Eye (tissue), 1 donor: ENCODE results near the gene UBR4.

ENCODE experiments used
- DNase-seq: peaks from one replicate; pipeline ENCODE4 v3.0.0-alpha.2; 2015

Gene UBR4

GRCh38 chr1:19133360-19133759 is 76.7 kb downstream of the UBR4 start:
- DNase-seq, result peak; percentile 1

GRCh38 chr1:19130468-19130867 is 79.6 kb downstream of the UBR4 start:
- no peak for DNase-seq

- DNase-seq, result no peak
Observed at GRCh38 chr1:19128968-19129514, 81.0 kb downstream of the UBR4 start.

GRCh38 chr1:19124273-19124672 is 85.8 kb downstream of the UBR4 start:
- DNase-seq, result no peak

DNA sequence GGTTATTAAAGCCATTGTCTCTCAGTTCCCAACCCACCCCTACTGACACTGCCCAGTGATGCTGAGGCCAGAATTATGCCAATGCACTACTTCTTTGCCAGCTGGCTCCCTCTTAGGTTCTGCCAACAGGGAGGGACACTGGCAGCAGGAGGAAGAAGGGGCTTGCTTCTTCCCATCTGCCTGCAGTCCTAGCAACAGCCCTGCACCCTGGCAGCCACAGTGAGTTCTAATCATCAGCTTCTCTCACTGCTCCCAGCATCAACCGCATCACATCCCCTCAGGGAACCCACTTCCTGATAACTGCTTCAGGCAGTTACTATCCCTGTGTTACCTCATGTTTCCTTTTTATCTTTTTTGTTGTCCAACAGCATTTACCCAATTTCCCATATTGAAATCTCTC is 86.2 kb downstream of the UBR4 start:
- no peak for DNase-seq

GRCh38 chr1:19122668-19123067 is 87.4 kb downstream of the UBR4 start:
- DNase-seq, result no peak

DNA sequence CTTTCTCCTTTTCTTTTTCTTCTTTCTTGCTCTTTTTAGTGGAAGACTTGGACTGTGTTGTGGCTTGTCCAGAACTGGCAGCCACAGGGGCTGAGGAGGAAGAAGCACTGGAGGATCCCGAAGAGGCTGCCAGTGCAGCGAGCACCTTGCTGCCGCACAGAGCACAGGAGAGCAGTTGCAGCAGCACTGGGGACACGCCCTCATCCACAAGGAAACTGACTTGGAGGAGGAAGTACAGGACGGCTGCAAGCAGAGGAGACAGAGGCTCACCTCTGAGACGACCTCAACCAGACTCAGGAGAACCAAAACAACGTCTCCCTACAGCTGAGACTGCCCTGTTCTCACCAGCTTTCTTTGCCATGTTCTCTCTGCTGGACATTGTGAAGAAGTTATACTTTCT is 88.9 kb downstream of the UBR4 start:
- no peak for DNase-seq

DNA sequence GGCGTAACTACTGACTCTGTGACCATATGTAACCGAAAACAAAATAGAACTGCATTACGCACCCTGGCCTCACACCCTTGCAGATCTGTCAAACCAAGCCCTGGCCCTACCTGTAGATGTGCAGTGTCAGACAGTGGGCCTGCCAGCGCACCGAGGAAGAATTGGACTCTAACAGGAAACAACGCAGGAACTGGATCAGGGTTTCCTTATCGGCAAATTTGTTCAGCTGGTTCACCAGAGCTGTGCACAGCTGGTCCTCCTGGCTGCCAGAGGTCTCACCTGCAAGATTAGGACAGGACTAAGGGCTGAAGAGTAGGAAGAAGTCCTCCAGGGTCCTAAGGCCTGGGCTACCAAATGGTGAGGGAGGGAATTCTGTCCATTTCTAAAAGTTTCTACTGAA is 90.0 kb downstream of the UBR4 start:
- no peak for DNase-seq

- DNase-seq, result no peak
Observed at GRCh38 chr1:19115082-19115808, 94.8 kb downstream of the UBR4 start.

DNA sequence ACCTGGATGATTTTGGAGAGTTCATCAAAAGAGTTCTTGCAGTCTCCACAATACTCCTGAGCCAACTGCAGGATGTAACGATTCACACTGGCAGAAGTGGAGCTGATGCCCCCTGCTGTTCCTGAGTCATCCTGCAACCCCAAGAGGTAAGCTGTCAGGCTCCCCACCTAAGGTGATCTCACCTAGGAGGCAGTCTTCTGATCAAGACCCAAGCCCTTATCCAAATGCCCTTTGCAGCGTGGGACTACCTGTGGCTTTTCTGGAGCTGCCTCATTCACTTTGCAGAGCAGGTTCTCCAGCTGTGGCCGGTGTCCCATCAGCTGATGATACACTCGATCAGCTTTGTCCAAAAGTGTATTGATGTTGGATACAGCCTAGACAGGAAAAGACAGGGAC is 96.4 kb downstream of the UBR4 start:
- peak; percentile 37 for DNase-seq

GRCh38 chr1:19112891-19113696 is 97.0 kb downstream of the UBR4 start:
- DNase-seq, result no peak

DNA sequence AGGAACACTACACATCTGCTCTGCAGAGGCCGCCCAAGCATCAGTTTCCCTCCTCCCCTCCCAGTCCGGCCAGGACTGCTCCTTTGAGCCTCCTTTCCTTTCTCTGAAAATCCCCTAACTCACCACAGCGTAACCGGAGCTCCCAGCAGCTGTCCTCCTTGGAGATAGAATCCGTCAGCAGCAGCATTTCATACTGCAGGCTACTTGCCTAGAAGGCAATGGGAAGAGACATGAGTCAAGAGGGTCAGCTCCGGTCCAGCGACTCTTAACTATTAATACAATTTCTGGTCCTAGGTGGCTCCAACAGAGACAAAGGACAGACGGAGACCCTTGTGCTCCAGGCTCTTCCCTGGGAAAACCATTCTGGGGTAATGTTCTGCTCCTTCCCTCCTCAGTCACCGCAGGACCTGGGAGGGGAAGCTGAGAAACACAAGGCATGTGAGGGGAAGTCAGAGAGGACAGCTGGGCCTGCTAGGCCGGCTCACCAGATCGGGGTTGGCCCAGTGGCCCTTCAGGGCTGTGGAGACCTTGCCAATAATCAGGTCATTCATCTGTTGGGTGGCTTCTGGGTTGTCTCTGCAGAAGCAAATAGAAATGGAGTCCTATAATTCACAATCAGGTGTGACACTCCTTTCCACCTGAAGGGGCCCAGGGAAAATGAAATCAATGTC is 99.7 kb downstream of the UBR4 start:
- peak; percentile 15 for DNase-seq

GRCh38 chr1:19109545-19109944 is 100.5 kb downstream of the UBR4 start:
- DNase-seq, result no peak

DNA sequence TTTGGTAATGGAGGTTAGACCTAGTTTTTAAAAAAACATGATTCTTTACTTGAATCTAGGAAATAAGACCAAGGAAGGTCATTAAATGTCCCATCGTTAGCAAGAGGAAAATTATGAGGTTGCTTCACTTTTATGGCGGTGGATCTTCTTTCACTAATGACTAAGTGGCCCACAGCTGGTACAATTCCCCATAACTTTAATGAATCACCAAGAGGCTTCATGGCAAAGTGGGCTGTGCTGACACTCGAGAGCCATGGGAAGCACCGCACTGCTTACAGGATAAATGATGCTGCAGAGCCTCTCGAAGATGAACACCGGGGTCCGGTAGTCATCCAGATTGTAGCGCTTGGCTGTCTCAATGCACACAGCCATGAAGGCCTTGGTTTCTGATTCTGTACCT is 108.8 kb downstream of the UBR4 start:
- no peak for DNase-seq

DNA sequence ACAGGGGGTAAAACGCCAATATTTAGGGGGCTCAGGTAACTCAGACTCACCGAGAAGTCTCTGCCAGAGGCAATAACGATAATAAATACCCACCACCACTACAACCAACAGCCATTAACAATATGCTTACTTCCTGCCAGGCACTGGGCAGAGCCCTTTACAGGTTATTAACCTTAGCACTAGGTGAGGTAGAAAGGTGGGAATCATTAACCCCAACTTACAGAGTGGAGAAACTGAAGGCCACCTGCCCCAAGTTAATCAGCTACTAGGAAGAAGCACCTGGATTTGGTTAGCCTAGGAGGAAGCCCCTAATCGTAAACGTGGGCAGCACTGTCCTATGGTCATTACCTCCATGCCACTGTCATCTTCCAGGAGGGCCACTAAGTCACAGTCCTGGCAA is 110.0 kb downstream of the UBR4 start:
- no peak for DNase-seq

GRCh38 chr1:19096990-19097389 is 113.1 kb downstream of the UBR4 start:
- no peak for DNase-seq

GRCh38 chr1:19096036-19096833 is 113.8 kb downstream of the UBR4 start:
- peak; percentile 66 for DNase-seq

DNA sequence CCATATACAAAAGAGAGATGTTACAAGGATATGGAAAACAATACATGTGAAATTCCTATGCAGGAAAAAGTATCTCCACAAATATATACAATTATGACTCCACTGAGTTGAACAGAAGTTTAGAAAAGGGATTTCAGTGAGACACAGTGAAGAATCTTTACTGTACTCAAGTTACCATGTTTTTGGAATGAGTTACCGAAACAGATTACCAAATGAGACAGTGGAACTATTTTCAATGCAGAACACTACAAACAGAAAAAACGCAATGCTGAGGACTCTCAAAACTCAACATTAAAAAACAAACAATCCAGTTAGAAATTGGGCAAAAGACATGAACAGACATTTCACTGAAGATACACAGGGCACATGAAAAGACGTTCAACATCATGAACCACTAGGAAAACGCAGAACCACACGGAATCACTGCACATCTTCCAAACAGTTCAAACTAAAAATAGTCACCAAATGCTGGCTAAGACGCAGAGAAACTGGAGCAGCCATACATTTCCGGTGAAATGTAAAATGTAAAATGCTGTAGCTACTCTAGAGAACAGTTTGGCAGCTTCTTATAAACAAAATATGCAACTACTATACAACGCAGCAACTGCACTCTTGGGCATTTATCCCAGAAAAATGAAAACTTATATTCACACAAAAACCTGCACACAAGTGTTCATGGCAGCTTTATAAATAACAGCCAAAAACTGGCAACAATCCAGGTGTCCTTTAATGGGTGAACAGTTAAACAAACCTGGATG is 118.7 kb downstream of the UBR4 start:
- DNase-seq, result peak; percentile 16

DNA sequence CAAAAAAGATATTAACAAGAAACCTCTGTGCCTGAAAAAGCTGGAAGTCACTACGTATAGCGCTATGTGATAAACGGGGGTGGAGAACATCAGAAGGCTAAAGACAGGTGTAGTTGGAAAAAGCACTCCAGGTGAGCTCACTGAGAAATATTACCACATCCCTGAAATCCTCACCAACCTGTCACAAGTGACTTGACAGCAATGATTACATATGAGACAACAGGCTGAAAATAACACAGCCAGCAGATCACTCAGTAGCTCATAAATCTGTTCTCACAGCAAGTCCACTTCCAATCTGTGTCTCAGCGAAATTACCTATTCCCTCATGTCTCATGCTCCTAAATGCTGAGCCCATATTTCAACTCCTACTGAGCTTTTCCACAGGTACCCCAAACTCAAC is 120.5 kb downstream of the UBR4 start:
- no peak for DNase-seq

DNA sequence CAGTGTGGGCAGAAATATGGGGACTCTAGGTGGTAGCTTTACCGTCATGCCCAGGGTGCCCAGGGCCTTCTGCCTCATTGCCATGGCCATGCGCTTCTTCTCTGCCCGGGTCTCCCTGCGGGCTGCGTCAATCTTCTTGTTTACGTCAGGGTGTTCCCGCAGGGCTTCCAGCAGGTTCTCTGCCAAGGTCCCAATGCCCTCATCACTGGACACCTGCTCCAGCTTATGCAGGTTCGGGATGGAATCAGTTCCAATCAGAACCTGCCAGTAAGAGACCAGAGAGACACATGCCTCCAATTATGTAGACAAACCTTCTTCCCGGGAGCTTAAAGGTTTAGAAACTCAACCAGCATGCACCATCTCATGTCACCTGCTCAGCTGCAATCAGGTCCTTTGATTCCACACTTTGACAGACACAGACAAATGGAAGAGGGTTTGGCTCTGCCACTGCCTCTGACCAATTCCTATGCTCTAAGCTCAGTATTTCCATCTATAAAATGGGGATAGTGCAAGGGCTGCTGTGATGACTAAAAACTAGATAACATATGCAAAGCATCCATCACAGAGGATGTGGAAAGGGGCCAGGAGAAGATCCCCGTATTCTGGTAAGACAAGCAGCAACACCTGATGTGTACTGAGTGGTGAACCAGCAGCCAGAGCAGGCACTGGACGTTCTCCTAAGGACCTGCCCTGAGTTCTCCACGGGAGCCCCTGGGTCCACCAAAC is 121.2 kb downstream of the UBR4 start:
- DNase-seq, result no peak
